HS-27A (cell line): ENCODE data around the gene SDCCAG8.

ENCODE experiments used
- DNase-seq: peaks from one replicate; pipeline ENCODE4 v3.0.0-alpha.2; 2012; ENCODE audit warnings: low read depth, missing footprints

The SDCCAG8 gene

DNA sequence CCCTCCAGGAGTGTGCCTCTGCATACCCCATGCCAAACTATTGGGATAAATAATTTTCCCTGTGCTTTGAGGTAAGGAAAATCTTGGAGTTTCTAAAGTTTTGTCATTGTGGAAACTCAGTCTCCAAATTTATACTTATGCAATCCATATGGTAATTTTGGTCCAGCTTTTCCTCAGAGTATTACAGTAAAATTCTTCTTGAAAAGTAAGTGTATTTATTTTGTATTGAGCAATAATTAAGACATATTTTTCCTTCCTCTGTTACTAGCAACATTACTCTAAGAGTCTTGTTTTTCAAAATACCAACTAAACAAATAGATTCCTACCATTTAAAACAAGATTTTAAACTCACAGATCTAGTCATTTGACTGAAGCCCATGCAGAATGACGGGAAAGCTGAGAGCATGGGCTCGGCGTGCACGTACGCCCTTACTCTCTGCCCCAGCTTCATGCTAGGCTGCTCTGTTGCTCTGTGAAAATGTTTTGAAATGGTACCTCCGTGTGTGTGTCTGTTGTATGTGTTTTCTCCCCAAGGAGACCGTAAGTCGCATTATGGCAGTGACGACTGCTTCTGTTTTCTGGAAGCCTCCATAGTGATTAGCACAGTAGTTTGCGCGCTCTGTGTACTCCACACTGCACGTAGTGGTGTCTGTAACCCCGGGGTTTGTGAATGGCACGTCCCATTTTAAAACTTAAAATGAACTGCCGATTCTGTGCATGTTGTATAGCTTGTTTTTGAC, 165.3 kb downstream of the SDCCAG8 start:
- DNase-seq: no peak

DNA sequence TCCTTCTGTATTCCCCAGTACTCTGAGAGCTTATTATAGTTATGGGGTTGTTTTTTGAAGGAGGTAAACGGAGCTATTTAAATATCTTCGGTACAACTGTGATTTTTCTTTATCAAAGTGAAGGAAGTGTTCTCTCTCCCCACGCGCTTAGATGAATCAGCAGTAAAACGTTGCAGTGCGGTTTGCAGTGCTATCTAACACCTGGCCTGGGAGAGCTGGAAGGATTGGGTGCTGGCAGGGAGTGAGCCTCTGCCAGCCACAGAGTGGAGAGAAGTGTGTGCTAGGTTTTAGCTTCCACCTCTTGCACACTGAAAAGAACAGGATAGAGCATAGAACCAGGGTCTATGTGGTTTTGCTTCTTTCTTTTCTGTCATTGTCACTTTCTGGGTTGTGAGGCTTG, 165.9 kb downstream of the SDCCAG8 start:
- no peak for DNase-seq

DNA sequence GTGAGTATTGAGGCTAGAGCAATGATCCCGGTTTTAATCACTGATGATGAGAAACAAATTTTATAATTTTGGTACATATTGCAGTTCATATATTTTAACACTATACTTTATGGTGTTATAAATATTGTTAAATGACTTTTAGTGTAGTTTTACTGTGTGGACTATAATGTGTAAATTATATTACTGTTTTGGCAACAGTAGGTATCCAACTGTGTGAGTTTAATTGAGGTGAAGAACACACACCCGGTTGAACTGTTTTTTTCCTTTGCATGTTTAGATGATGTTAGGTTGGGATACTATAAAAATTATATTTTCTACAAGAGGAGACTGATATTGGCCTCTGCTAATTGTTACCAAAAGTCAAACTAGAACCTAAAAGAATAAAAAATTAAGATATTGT, 166.5 kb downstream of the SDCCAG8 start:
- DNase-seq: no peak

DNA sequence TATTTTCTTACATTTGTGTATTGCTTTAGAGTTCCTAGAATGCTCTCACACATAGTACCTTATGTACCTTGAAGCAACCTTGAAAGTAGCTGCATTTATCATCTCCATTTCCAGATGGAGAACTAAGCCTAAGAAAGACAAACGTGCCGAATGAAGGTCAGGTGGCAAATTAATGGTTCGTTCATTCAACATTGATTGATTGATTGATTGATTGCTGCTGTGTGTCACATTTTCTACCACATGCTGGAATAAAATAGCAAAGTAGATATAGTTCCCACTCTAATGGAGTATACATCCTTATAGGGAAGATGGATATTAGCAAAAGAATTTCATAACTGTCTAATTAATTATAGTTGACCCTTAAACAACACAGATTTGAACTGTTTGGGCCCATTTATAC, 172.2 kb downstream of the SDCCAG8 start:
- no peak for DNase-seq

DNA sequence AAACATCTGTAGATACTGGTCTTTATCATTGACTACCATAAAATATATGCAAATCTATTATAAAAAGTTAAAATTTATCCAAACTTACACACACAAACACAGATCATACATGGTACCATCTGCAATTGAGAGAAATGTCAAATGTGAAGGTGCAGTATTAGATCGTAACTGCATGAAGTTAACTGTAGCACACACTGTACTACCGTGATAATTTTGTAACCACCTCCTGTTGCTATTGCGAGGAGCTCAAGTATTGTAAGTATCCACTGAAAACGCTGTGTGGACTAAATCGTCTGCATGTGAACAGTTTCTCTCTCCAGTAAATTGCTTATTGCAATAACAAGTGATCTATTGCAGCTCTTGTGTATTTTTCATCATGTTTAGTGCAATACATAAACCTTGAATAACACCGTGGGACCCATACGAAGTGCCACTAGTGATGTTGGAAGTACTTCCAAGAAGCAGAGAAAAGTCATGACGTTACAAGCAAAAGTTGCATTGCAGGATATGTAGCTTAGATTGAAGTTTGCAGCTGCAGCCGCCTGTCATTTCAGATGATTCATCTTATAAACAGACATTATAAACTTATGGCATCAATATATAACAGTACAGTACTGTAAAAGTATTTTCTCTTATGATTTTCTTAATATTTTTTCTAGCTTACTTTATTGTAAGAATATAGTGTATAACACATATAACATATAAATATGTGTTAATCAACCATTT, 172.9 kb downstream of the SDCCAG8 start:
- DNase-seq: no peak

DNA sequence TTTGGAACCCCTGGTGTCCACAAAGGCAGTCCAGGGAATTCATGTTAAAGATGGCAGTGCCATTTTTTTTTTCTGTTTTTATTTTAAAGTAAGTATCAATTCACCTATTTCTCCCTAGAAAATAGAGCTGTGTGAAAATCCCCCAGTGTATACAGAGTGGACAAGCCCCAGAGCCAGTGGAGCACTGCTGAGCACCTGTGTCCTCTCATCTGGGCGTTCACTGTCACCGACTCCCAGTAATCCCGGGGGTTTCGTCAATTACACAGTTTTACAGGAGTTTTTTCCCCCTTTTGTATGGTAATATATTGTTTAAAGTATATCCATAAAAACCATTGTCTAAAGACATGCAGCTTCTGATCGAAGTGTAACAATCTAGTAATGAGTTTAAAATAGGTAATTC, 175.8 kb downstream of the SDCCAG8 start:
- DNase-seq: no peak

DNA sequence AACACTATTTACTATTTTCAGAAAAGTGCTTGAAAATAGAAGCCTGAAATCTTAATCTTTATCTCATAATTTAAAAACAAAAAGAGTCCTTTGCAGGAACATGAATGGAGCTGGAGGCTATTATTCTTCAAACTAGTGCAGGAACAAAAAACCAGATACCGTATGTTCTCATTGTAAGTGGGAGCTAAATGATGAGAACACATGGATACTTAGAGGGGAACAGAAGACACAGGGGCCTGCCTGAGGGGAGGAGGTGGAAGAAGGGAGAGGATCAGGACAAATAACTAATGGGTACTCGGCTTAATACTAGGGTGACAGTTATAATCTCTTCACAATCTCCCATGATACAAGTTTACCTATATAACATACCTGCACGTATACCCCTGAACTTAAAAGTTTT, 176.3 kb downstream of the SDCCAG8 start:
- DNase-seq: no peak

DNA sequence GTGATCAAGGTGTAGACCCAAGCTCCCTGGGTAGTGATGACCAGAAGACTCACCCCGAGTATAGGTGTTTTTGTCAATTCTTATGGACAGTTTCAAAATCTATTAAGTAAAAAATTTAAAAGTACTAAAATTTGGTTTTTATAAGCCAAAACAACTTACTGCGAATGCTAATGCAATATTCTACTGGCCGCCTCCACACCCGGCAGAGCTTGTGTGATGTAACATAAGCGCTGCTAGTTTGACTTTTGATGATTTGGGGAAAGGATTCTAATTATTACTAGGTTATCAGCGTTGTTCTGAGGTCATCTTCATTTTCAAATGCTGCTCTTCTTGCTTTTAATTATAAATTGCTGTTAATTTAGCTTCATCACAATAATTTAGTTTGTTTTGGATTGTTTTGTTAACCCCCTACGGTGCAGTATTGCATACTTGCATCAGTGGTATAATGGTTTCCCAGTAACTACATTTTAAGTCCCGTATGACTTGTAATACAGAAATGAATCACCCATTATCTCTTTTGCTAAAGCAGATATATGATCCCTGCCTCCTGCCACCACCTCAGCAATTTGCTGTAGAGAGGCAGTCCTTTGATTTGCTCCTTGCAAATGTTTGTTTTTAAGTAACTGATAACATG, 178.0 kb downstream of the SDCCAG8 start:
- DNase-seq: no peak

DNA sequence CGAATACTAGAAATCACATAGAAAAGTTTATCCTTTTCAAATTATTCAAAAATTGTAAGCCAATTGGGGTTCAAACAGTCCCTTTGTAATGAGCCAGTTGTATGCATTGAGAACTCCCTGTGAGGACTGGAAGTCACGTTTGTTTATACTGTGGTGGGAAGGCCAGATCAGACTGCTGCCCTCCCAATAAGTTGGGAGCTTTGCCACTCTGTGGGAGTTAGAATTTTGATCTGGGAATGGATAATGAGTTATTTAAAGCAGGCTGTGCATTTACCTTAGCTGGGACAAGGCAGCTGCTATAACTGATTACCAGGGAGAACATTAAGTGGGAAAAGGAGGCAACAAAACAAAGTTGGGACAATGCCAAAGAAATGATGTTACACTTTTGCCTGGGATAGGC, 178.8 kb downstream of the SDCCAG8 start:
- DNase-seq: no peak

DNA sequence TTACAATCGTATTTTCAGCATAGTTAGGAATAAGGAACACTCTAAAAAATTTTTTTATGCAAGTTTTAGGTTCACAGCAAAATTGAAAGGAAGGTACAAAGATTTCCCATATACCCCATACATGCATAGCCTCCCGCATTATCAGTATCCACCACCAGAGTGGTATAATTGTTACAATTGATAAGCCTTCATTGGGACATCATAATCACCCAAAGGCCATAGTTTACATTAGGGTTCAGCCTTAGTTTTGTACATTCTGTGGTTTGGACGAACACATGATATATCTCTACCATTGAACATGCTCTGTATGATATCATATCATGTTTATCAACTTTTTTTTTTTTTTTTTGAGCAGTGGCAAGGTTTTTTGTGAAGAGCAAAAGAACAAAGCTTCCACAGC, 180.0 kb downstream of the SDCCAG8 start:
- DNase-seq: no peak

DNA sequence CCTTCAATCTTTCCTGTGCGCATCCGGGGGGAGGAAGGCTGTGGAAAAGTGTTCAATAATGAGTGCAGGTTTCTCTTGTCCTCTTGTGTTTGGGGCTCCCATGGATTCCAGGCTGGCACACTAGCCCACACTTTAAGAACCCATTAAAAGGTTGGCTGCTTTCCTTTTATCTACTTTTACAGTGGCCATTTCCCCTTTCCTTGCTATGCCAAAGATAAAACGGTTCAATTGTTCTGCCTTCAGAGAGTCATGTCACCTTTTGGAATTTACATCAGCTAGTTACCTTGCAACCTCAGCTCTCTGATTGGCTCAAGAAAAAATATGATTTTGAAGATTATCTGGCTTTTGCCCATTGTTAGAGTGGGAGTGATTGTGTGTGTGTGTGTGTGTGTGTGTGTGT, 182.3 kb downstream of the SDCCAG8 start:
- no peak for DNase-seq

DNA sequence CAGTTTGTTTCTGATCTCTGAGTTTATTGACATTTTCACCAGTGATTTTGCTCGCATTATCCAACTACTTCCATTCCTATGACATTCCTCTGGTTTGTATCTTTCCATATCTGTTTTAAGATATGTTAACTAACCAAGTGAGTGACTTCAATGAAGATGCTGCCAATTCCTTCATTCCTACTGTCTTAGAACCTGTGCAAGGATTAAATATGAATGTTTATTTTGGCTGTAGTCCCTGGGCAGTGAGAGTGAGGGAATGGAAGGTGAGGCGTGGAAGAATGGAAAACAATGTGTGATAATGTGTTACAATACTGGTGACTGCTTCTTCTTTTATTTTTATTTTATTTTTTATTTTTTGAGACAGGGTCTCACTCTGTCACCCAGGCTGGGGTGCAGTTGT, 183.0 kb downstream of the SDCCAG8 start:
- DNase-seq: no peak

DNA sequence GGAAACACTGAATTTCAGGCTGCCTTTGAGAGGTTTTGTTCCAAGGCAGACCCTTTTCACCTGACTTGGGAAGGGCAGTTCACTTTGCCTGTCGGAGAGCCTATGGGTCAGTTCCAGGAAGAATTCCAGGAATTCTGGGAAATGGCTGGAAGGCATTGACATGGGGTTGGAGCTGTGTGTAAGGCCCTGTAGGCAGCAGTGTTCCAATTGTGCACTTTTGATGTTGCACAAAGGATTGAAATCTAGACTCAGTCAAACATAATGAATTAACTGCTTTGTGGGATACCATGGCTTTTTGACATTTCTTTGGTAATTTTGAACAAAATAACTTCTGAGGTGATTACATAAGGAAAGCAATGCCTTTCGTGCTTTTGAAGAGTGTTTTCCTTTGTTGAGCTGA, 184.6 kb downstream of the SDCCAG8 start:
- no peak for DNase-seq

DNA sequence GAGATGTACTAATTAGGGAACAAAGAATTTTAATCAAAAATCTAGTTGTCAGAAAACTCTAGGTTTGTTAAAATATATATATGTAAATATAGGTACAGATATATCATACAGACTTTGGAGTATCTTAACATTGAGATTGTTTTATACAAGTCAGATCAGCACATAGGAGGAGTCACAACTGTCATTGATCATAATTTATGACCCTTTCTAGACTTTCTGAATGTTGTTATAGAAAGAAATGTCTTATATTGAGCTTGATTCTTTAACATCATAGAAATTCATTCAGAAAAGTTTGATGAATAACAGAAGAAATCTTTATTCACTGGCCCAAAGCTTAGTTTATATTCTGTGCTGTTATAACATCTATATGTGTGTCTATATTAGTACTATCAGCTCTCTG, 185.8 kb downstream of the SDCCAG8 start:
- DNase-seq: no peak

DNA sequence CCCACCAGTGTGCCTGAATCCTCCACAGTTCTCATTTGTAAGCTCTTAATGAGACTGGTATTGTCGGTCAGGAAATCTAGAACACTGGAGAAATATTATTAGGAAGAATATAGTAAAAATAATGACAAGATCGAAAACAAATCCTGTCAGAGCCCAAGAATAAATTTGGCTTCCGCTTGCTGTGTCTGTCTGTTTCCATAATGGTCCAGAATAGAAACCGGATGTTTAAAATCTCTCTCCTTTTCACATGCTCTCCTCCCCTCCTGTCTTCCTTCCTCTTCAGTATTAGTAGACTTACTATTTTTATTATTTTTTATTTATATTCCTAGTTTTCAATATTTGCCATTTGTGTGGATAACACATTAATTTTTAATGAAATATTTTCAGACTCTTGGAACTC, 187.7 kb downstream of the SDCCAG8 start:
- DNase-seq: no peak

DNA sequence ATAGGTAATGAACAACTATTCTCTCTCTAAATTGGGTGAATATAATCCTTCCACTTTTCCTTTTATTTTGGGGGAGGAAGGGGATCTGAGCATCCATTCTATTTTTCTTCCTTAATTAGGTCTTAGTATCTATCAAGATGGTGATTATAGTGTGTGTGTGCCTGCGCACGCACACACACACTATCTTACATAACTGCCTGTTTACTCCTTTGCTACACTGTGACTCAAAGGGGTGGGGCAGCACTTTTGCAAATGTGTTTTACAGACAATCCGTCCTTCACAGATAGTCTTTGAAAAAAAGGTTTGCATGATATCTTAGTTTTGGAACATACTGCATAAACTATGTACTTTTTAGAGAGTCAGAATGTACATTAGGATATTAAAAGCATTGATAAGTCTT, 191.5 kb downstream of the SDCCAG8 start:
- no peak for DNase-seq

DNA sequence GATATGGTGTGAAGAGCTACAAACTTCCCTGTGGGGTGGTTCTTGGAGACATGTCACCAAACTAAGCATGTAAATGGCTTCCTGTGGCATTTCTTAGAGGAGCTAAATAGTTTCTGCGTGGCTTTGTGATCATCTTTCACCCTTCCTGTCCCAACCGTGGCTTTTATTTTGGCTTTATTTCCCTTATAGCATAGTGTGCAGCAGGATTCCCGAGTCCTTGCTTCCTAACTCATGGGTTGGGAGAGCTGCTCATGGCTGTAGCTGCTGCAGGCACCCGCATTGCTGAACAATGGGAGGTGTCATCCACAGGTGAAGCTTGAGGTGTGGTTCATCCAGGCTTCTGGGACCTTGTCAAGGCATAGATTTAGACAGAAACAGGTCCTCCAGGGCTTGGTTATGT, 192.0 kb downstream of the SDCCAG8 start:
- DNase-seq: no peak

DNA sequence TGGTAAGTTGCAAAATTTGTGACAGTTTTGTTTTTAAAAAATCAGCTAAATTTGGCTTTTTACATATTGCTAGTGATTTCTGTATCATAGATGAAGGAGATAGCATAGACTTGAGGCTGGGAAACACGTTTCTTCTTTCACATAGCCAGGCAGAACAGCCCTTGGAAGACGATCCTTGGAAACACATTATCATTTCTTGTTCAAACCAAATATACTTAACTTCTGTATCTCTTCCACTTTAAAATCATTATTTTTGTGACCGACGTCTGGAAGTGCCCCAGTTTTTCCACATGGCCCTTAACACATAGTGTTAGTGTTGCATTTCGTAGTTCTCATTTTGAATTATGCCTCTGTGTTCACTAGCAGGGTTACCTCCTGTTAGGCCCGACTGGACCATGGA, 193.5 kb downstream of the SDCCAG8 start:
- DNase-seq: no peak

DNA sequence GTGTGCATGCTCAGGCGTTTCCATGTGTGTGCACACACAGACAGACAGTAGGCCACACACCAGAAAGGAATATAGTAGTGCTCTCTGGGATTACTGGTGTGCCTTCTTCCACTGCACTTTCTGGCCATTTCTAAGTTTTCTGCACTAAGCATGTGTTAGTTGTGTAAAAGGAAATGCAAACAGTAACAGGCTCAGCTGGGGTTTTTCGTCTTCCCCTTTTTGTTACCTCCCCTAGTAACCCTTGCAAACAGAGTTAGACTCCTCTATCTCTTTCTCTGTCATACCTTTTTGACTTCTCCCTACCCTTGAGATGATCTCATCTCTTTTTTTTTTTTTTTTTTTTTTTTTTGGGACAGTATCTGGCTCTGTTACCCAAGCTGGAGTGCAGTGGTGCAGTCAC, 196.3 kb downstream of the SDCCAG8 start:
- no peak for DNase-seq

DNA sequence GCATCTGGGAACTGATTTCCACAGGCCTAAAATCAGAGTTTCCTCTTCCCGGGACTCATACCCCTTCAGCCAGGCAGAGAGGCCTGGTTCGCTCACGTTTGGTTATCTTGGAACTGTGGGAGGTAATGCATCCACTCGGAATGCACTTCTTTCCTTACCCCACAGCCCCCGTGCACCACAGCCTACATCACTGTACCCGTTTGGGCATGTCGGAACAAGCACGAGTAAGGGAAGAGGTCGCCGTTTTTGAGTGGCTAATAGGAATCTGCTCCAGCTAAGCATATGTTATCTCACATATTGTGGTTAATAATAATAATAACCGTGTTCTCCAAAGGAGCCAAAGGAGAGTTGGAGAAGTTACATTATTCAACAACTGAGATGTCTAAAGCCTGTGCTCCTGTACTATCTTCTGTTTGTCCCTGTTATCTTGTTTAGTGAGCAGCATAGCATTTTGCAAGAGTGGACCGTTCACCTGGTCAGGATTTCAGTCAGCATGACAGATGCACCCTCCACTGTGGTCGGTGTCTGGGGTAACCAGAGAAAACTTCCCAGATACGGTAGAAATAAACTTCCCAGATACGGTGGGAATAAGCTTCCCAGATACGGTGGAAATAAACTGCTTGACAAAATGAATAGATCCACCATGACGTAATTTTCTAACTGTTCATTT, 198.6 kb downstream of the SDCCAG8 start:
- DNase-seq: no peak

DNA sequence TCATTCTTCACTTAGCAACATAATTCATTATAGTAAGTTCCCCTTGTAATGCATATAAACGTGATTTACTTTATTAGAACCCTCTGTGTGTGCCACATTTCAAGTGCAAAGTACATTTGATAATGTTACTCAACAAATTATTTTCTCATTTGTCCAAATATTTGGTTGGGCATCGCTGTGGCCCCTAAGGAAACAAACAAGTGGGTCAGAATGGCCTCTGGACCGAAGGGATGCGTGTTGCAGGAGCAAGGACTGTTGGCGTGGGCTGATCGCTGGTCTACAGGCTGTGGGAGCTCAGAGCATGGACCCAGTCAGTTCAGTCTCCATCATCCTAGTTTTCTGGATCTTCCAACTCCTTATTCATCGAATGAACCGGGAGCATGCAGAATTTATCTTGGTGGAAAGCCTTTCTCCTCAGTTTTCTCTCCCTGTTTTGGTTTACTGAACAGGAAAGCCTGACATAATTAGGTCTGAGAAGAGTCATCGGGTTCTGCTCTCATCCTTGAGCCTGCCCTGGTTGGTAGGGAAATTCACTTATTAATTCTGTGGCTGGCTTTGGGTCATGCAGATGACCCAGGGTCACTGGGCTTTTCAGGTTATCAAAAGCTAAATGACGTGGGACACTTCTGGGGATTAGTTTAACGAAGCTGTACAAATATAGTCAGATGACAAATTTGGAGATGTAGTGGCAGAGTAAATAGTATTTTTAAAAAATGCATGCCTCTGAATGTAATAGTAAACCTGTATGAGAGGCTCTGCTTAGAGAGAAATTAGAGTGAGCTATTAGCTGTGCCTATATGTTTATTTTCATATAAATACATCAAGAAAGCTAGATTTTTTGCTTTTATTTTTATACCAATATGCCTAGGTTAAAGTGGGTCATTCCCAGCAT, 200.2 kb downstream of the SDCCAG8 start:
- no peak for DNase-seq
